Kidney epithelial cell (primary cell): ENCODE results near the gene MOK. TPM values are rescaled to one million over a fixed set of nuclear protein-coding genes. Genes with fewer than 3 reads are reported as not detected.

Experiments
- DNase-seq: peaks from one replicate; pipeline ENCODE4 v3.0.0-alpha.2; 2010; ENCODE audit warnings: low read depth
- H3K27me3 ChIP-seq: 2 replicates; pipeline ENCODE4 v1.6.0; 2011; ENCODE audit warnings: low read length; ENCODE audit not compliant: control insufficient read depth, insufficient read depth
- H3K36me3 ChIP-seq: 2 replicates; pipeline ENCODE4 v1.5.1; 2011; ENCODE audit warnings: low read length; ENCODE audit not compliant: control insufficient read depth, insufficient read depth
- H3K4me3 ChIP-seq: 2 replicates; pipeline ENCODE4 v1.5.1; 2011; ENCODE audit warnings: low read depth, mild to moderate bottlenecking, control low read depth, low read length
- total RNA-seq: library from RNA; depleted of rRNA; stranded (reverse); fragments of >200 nt; gene quantifications from 2 replicates; pipeline ENCODE4 v1.2.3, GENCODE V29; 2015
- TF ChIP-seq, protein P1 (sequence below): IDR thresholded peaks from 2 replicates; pipeline ENCODE4 v1.5.1; 2011; ENCODE audit warnings: mild to moderate bottlenecking, moderate library complexity, low read length, control low read depth, inconsistent platforms; ENCODE audit not compliant: insufficient read depth, poor library complexity, severe bottlenecking

MOK gene
- total RNA-seq, 1 donor from 2014 or later: 5.1 TPM

GRCh38 chr14:102346645-102347044 is 41.7 kb upstream of the MOK start:
- DNase-seq: no peak
- Histone ChIP-seq H3K4me3 (no peak overlapping the region), H3K27me3 (no peaks in the 10 kb centered on the region), H3K36me3 (peaks cover 1% of the 10 kb centered on the region)
- TF ChIP-seq, protein P1, sequence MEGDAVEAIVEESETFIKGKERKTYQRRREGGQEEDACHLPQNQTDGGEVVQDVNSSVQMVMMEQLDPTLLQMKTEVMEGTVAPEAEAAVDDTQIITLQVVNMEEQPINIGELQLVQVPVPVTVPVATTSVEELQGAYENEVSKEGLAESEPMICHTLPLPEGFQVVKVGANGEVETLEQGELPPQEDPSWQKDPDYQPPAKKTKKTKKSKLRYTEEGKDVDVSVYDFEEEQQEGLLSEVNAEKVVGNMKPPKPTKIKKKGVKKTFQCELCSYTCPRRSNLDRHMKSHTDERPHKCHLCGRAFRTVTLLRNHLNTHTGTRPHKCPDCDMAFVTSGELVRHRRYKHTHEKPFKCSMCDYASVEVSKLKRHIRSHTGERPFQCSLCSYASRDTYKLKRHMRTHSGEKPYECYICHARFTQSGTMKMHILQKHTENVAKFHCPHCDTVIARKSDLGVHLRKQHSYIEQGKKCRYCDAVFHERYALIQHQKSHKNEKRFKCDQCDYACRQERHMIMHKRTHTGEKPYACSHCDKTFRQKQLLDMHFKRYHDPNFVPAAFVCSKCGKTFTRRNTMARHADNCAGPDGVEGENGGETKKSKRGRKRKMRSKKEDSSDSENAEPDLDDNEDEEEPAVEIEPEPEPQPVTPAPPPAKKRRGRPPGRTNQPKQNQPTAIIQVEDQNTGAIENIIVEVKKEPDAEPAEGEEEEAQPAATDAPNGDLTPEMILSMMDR: no peak

GRCh38 chr14:102345232-102345631 is 40.3 kb upstream of the MOK start:
- H3K36me3 ChIP-seq: peaks cover 1% of the 10 kb centered on the region
- no peak overlapping the region for H3K4me3 ChIP-seq
- no peak for DNase-seq
- TF ChIP-seq, protein P1: no peak
- no peaks in the 10 kb centered on the region for H3K27me3 ChIP-seq

GRCh38 chr14:102344485-102344884 is 39.5 kb upstream of the MOK start:
- no peaks in the 10 kb centered on the region for H3K27me3 ChIP-seq
- TF ChIP-seq, protein P1: no peak
- DNase-seq: no peak
- peaks cover 1% of the 10 kb centered on the region for H3K36me3 ChIP-seq
- no peak overlapping the region for H3K4me3 ChIP-seq

GRCh38 chr14:102344084-102344483 is 39.1 kb upstream of the MOK start:
- DNase-seq: no peak
- Histone ChIP-seq H3K4me3 (no peak overlapping the region), H3K27me3 (no peaks in the 10 kb centered on the region), H3K36me3 (peaks cover 1% of the 10 kb centered on the region)
- TF ChIP-seq, protein P1: no peak

GRCh38 chr14:102342238-102342637 is 37.3 kb upstream of the MOK start:
- TF ChIP-seq, protein P1: no peak
- no peak for DNase-seq
- Histone ChIP-seq H3K4me3 (no peak overlapping the region), H3K27me3 (no peaks in the 10 kb centered on the region), H3K36me3 (peaks cover 1% of the 10 kb centered on the region)

DNA sequence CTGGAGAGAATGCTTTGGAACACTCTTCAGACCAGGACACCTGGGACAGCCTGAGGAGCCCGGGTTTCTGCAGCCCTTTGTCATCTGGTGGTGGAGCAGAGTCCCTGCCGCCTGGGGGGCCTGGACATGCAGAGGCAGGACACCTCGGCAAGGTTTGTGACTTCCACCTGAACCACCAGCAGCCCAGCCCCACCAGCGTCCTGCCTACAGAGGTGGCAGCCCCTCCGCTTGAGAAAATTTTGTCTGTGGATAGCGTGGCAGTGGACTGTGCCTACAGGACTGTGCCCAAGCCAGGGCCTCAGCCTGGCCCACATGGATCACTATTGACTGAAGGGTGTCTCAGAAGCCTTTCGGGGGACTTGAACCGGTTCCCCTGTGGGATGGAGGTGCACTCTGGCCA is 36.6 kb upstream of the MOK start:
- TF ChIP-seq, protein P1: no peak
- Histone ChIP-seq H3K36me3 (peaks cover 1% of the 10 kb centered on the region), H3K4me3 (no peak overlapping the region), H3K27me3 (no peaks in the 10 kb centered on the region)
- no peak for DNase-seq
